C1 segment of cervical spinal cord (tissue), 14 donors: ENCODE data around the gene DDTL.
"Not testable (repeated sequence)": the region's sequence is repeated elsewhere in the genome, so short reads cannot be mapped to it uniquely, and the experiment has no call there.

Experiments used
- DNase-seq, 14 donors: peaks; one replicate each; lab custom pipeline; 2025; lab: John Stamatoyannopoulos, UW

The DDTL gene

GRCh38 chr22:23970201-23970641, 3.5 kb downstream of the DDTL start:
- DNase-seq: no peak

GRCh38 chr22:23970816-23971486, 4.3 kb downstream of the DDTL start:
- DNase-seq: no peak

GRCh38 chr22:23971927-23972326, 5.2 kb downstream of the DDTL start:
- DNase-seq: not testable (repeated sequence)

GRCh38 chr22:23974345-23974744, 7.7 kb downstream of the DDTL start, which contains the start of gene DDT:
Gene DDT, minus strand, starts transcription at chr22:23974441. Its CDS starts 27 bp downstream, at chr22:23974414.
- not testable (repeated sequence) for DNase-seq

GRCh38 chr22:23974836-23975352, 8.2 kb downstream of the DDTL start:
- DNase-seq: not testable (repeated sequence)

GRCh38 chr22:23977304-23977703, 10.6 kb downstream of the DDTL start:
- not testable (repeated sequence) for DNase-seq

- not testable (repeated sequence) for DNase-seq
Observed at GRCh38 chr22:23979557-23980240, 13.0 kb downstream of the DDTL start, which contains the start of gene GSTT2. Gene GSTT2, plus strand, starts transcription at chr22:23980134.

- DNase-seq: not testable (repeated sequence)
Observed at GRCh38 chr22:23980567-23980966, 13.9 kb downstream of the DDTL start.

- DNase-seq: peak in 3 of 14 donors; percentile 8 to 29 (median 18)
Observed at GRCh38 chr22:23984430-23984829, 17.7 kb downstream of the DDTL start.

- not testable (repeated sequence) for DNase-seq
Observed at GRCh38 chr22:23986089-23986488, 19.4 kb downstream of the DDTL start.

GRCh38 chr22:23986538-23987178, 20.0 kb downstream of the DDTL start:
- DNase-seq: not testable (repeated sequence)

- DNase-seq: peak in 1 of 14 donors; percentile 31
Observed at GRCh38 chr22:23989583-23990244, 23.0 kb downstream of the DDTL start.

- DNase-seq: not testable (repeated sequence)
Observed at GRCh38 chr22:23993080-23993479, 26.4 kb downstream of the DDTL start.

GRCh38 chr22:23993581-23994177, 27.0 kb downstream of the DDTL start:
- not testable (repeated sequence) for DNase-seq

- DNase-seq: no peak
Observed at GRCh38 chr22:23997092-23997491, 30.4 kb downstream of the DDTL start.

- not testable (repeated sequence) for DNase-seq
Observed at GRCh38 chr22:23999779-24000178, 33.1 kb downstream of the DDTL start.

- no peak for DNase-seq
Observed at GRCh38 chr22:24001314-24001713, 34.6 kb downstream of the DDTL start.

GRCh38 chr22:24002272-24002671, 35.6 kb downstream of the DDTL start:
- no peak for DNase-seq

GRCh38 chr22:24002851-24003250, 36.2 kb downstream of the DDTL start:
- DNase-seq: no peak

GRCh38 chr22:24003887-24004286, 37.2 kb downstream of the DDTL start:
- DNase-seq: no peak

GRCh38 chr22:24005201-24005600, 38.5 kb downstream of the DDTL start, which contains the start of gene GSTT4:
Gene GSTT4, minus strand, starts transcription at chr22:24005453. Its CDS starts 97 bp downstream, at chr22:24005356.
- DNase-seq: peak in 4 of 14 donors; percentile 14 to 44 (median 24)
